DMS114 treated with DMSO at 0.1 percent for 48 hours (cell line): ENCODE results near the gene OPCML.

Experiments
- DNase-seq: peaks from one replicate; lab custom pipeline; 2025; ENCODE audit not compliant: unreplicated experiment; lab: John Stamatoyannopoulos, UW

OPCML gene

GRCh38 chr11:132544007-132544406 is 988.3 kb downstream of the OPCML start:
- DNase-seq, result no peak

GRCh38 chr11:132541794-132542193 is 990.5 kb downstream of the OPCML start:
- DNase-seq, result no peak

- no peak for DNase-seq
Measured at GRCh38 chr11:132540581-132540980, 991.7 kb downstream of the OPCML start.

GRCh38 chr11:132539590-132540368 is 992.5 kb downstream of the OPCML start:
- no peak for DNase-seq

GRCh38 chr11:132538642-132539041 is 993.7 kb downstream of the OPCML start:
- no peak for DNase-seq

GRCh38 chr11:132535830-132536229 is 996.5 kb downstream of the OPCML start:
- DNase-seq, result no peak

- DNase-seq, result no peak
Measured at GRCh38 chr11:132531921-132532320, 1000.4 kb downstream of the OPCML start.

GRCh38 chr11:132528181-132528580 is 1004.1 kb downstream of the OPCML start:
- DNase-seq, result no peak

GRCh38 chr11:132523929-132524328 is 1008.4 kb downstream of the OPCML start:
- DNase-seq, result no peak

GRCh38 chr11:132520199-132520598 is 1012.1 kb downstream of the OPCML start:
- DNase-seq, result no peak

GRCh38 chr11:132519241-132519815 is 1013.0 kb downstream of the OPCML start:
- DNase-seq, result no peak

GRCh38 chr11:132504501-132505041 is 1027.7 kb downstream of the OPCML start:
- no peak for DNase-seq

- DNase-seq, result no peak
Measured at GRCh38 chr11:132501356-132501755, 1030.9 kb downstream of the OPCML start.

- DNase-seq, result no peak
Measured at GRCh38 chr11:132499661-132500060, 1032.6 kb downstream of the OPCML start.

- no peak for DNase-seq
Measured at GRCh38 chr11:132496341-132496740, 1036.0 kb downstream of the OPCML start.

GRCh38 chr11:132493801-132494200 is 1038.5 kb downstream of the OPCML start:
- no peak for DNase-seq

GRCh38 chr11:132490978-132491377 is 1041.3 kb downstream of the OPCML start:
- no peak for DNase-seq

- DNase-seq, result no peak
Measured at GRCh38 chr11:132486060-132486459, 1046.2 kb downstream of the OPCML start.

- DNase-seq, result no peak
Measured at GRCh38 chr11:132475026-132475425, 1057.3 kb downstream of the OPCML start.

GRCh38 chr11:132472411-132473172 is 1059.7 kb downstream of the OPCML start:
- DNase-seq, result no peak

- DNase-seq, result no peak
Measured at GRCh38 chr11:132471466-132471865, 1060.8 kb downstream of the OPCML start.

GRCh38 chr11:132466983-132467382 is 1065.3 kb downstream of the OPCML start:
- DNase-seq, result no peak
